HCT116 (cell line): ENCODE data around the gene GSPT1. TPM values are rescaled to one million over a fixed set of nuclear protein-coding genes. Genes with fewer than 3 reads are reported as not detected.

Source experiments
- ATAC-seq: fragments of 200-7000 bp; cut with Tn5 transposase; 2 replicates; pipeline ENCODE4 v1.9.1; 2020; ENCODE audit warnings: mild to moderate bottlenecking, moderate library complexity
- BruUV-seq: library from RNA; stranded (reverse); fragments of 400-500 nt; replicated peaks from 2 replicates; lab custom pipeline; 2021; lab: Mats Ljungman, UMichigan
- CTCF ChIA-PET: fragments of 300-600 bp; sonication (Branson Sonifier 250); formaldehyde crosslinking; loops from one replicate; lab custom pipeline; 2021; ENCODE audit warnings: antibody characterized with exemption; lab: Charles Lee
- POLR2A ChIA-PET: fragments of 300-600, 350-600 bp; sonication (Branson Sonifier 250); formaldehyde crosslinking; loops from one replicate; lab custom pipeline; 2021; ENCODE audit warnings: antibody characterized with exemption; lab: Charles Lee
- RAD21 ChIA-PET, 2 experiments: fragments of 300-600 bp; sonication (Branson Sonifier 250); formaldehyde crosslinking; loops; one replicate each; lab custom pipeline; 2023; ENCODE audit warnings: low total read pairs in 2 of 2; ENCODE audit not compliant: uncharacterized antibody in 2 of 2, unreplicated experiment in 2 of 2, low non-redundant PET in 1 of 2; lab: Charles Lee
- DNase-seq: peaks from one replicate; pipeline ENCODE4 v3.0.0-alpha.2; 2010; ENCODE audit warnings: low read depth, low spot score
- H2AFZ ChIP-seq: fragments of 200-600 bp; shearing (Covaris generic), sonication (generic); 2 replicates; pipeline ENCODE4 v1.6.1; 2017; ENCODE audit warnings: low read depth, mixed run types, mixed read lengths, antibody characterized with exemption, low read length; ENCODE audit not compliant: poor library complexity, severe bottlenecking
- H3K27ac ChIP-seq: 2 replicates; pipeline ENCODE4 v1.5.1; 2012; ENCODE audit warnings: low read depth, low read length
- H3K27me3 ChIP-seq: fragments of 200-600 bp; sonication (generic); 2 replicates; pipeline ENCODE4 v1.6.1; 2016; ENCODE audit warnings: mixed run types, low read length, mixed read lengths; ENCODE audit not compliant: insufficient read depth
- H3K36me3 ChIP-seq, 2 experiments: fragments of 200-500 bp in 1 of 2; fragments of 200-600 bp in 1 of 2; sonication (Bioruptor generic) in 1 of 2; sonication (generic) in 1 of 2; 2 replicates each; pipeline versions ENCODE4 v1.5.1 to v1.6.1; 2014 to 2016; ENCODE audit warnings: low read length in 2 of 2, inconsistent platforms in 1 of 2, mixed read lengths in 1 of 2, mixed run types in 1 of 2; ENCODE audit not compliant: insufficient read depth in 2 of 2, control insufficient read depth in 1 of 2
- H3K4me1 ChIP-seq, 2 experiments: fragments of 200-600 bp in 1 of 2; sonication (generic) in 1 of 2; 2 replicates each; pipeline versions ENCODE4 v1.5.1 to v1.6.1; 2012 to 2017; ENCODE audit warnings: low read length in 2 of 2, inconsistent platforms in 1 of 2, mild to moderate bottlenecking in 1 of 2, mixed read lengths in 1 of 2, mixed run types in 1 of 2, moderate library complexity in 1 of 2; ENCODE audit not compliant: insufficient read depth in 2 of 2, control insufficient read depth in 1 of 2
- H3K4me2 ChIP-seq: fragments of 200-600 bp; sonication (generic); 2 replicates; pipeline ENCODE4 v1.6.1; 2017; ENCODE audit warnings: mixed run types, low read length, mixed read lengths
- H3K4me3 ChIP-seq, 2 experiments: fragments of 200-600 bp in 1 of 2; sonication (generic) in 1 of 2; replicated peaks in 1 of 2; 2 replicates each; pipeline ENCODE4 v1.5.1; 2011 to 2016; ENCODE audit warnings: low read length in 2 of 2, control low read depth in 1 of 2, low read depth in 1 of 2, mild to moderate bottlenecking in 1 of 2, mixed read lengths in 1 of 2, mixed run types in 1 of 2
- H3K79me2 ChIP-seq: fragments of 200-600 bp; sonication (generic); 2 replicates; pipeline ENCODE4 v1.6.1; 2017; ENCODE audit warnings: mild to moderate bottlenecking, mixed run types, low read length, moderate library complexity, mixed read lengths; ENCODE audit not compliant: insufficient read depth
- H3K9ac ChIP-seq: fragments of 200-600 bp; sonication (generic); 2 replicates; pipeline ENCODE4 v1.6.1; 2016; ENCODE audit warnings: low read length, mixed read lengths
- H3K9me2 ChIP-seq: fragments of 200-600 bp; sonication (generic), shearing (Covaris generic); 2 replicates; pipeline ENCODE4 v1.6.1; 2017; ENCODE audit warnings: mixed run types, mild to moderate bottlenecking, moderate library complexity; ENCODE audit not compliant: insufficient read depth
- H3K9me3 ChIP-seq, 2 experiments: fragments of 200-500 bp in 1 of 2; fragments of 200-600 bp in 1 of 2; sonication (Bioruptor generic) in 1 of 2; sonication (generic) in 1 of 2; 2 replicates each; pipeline ENCODE4 v1.6.1; 2014 to 2017; ENCODE audit warnings: low read length in 2 of 2, mixed read lengths in 2 of 2, inconsistent platforms in 1 of 2, low read depth in 1 of 2, mild to moderate bottlenecking in 1 of 2, mixed run types in 1 of 2, moderate library complexity in 1 of 2; ENCODE audit not compliant: control insufficient read depth in 1 of 2, insufficient read depth in 1 of 2
- H4K20me1 ChIP-seq: fragments of 200-600 bp; sonication (generic), shearing (Covaris generic); 2 replicates; pipeline ENCODE4 v1.6.1; 2017; ENCODE audit warnings: mixed run types, mild to moderate bottlenecking, moderate library complexity; ENCODE audit not compliant: insufficient read depth
- CBX3 ChIP-seq: IDR thresholded peaks from 2 replicates; pipeline ENCODE4 v1.6.1; 2012; ENCODE audit warnings: low read depth
- CTCF ChIP-seq, 3 experiments: fragments of 200-600 bp in 1 of 3; sonication (generic) in 1 of 3; IDR thresholded peaks in 2 of 3; conservative IDR thresholded peaks in 1 of 3; 2 replicates each; pipeline ENCODE4 v1.5.1; 2012 to 2017; ENCODE audit warnings: low read depth in 2 of 3, low read length in 2 of 3, antibody characterized with exemption in 1 of 3, borderline replicate concordance in 1 of 3, control low read depth in 1 of 3, mild to moderate bottlenecking in 1 of 3, mixed read lengths in 1 of 3, mixed run types in 1 of 3, moderate library complexity in 1 of 3; ENCODE audit not compliant: insufficient read depth in 1 of 3
- EZH2 ChIP-seq: fragments of 200-600 bp; sonication (generic); IDR thresholded peaks from 2 replicates; pipeline ENCODE4 v1.6.1; 2017; ENCODE audit warnings: antibody characterized with exemption, mixed run types
- MAX ChIP-seq: IDR thresholded peaks from 2 replicates; pipeline ENCODE4 v1.6.1; 2012
- REST ChIP-seq: IDR thresholded peaks from 2 replicates; pipeline ENCODE4 v1.6.1; 2012; ENCODE audit warnings: low read depth
- TCF7L2 ChIP-seq: IDR thresholded peaks from 2 replicates; pipeline ENCODE4 v1.7.0; 2011; ENCODE audit warnings: borderline replicate concordance, inconsistent platforms; ENCODE audit not compliant: insufficient read depth, insufficient read length; ENCODE audit errors: extremely low read depth
- ZBTB33 ChIP-seq: IDR thresholded peaks from 2 replicates; pipeline ENCODE4 v1.6.1; 2011; ENCODE audit warnings: mild to moderate bottlenecking, low read length, moderate library complexity; ENCODE audit not compliant: insufficient replicate concordance; ENCODE audit errors: extremely low read depth
- ZFX ChIP-seq: fragments of 450-650 bp; IDR thresholded peaks from 2 replicates; pipeline ENCODE4 v1.6.1; 2017
- ZNF274 ChIP-seq: fragments of 200-500 bp; sonication (Bioruptor generic); IDR thresholded peaks from 2 replicates; pipeline ENCODE4 v1.6.1; 2014; ENCODE audit warnings: mild to moderate bottlenecking, low read depth, low read length, inconsistent platforms
- intact Hi-C: fragments of 100-400 bp; cut with micrococcal nuclease; formaldehyde crosslinking; loops from 2 replicates; pipeline ENCODE4 v1.10.0; 2022
- total RNA-seq: library from RNA; stranded (reverse); gene quantifications from one replicate; pipeline ENCODE4 v1.2.1, GENCODE V29; 2021; ENCODE audit not compliant: unreplicated experiment

Gene GSPT1
- total RNA-seq, 1 experiment from 2014 or later = 148 TPM

GRCh38 chr16:11948819-11949218, 33.1 kb upstream of the GSPT1 start:
- no peak overlapping the region for H3K27ac ChIP-seq
- no peaks in the 10 kb centered on the region for H3K9me2 ChIP-seq
- H3K4me3 ChIP-seq = no peak overlapping the region
- intact Hi-C loops = loop anchor here (1.0 kb wide), 1 partner anchor 119 kb away; no protein-coding TSS in a partner anchor
- BruUV-seq = no TSS peak
- no peaks in the 10 kb centered on the region for H3K9me3 ChIP-seq
- H4K20me1 ChIP-seq = no peaks in the 10 kb centered on the region
- H3K4me1 ChIP-seq = no peaks in the 10 kb centered on the region
- DNase-seq (no peak), ATAC-seq (no peak)
- no peak overlapping the region for H2AFZ ChIP-seq
- H3K79me2 ChIP-seq = no peaks in the 10 kb centered on the region
- TF ChIP-seq CBX3 = no peak
- TF ChIP-seq REST = no peak
- TF ChIP-seq ZFX = no peak
- no peak for TF ChIP-seq TCF7L2
- TF ChIP-seq CTCF (IDR thresholded peaks at IDR 0.05 in 2 of 3, conservative IDR thresholded peaks at IDR 0.05 in 1 of 3; ENCODE audit: borderline replicate concordance in 1 of 3, insufficient read depth in 1 of 3, low read depth in 2 of 3, low read length in 2 of 3) = no peak
- no peak for TF ChIP-seq ZBTB33
- no peak for TF ChIP-seq MAX
- no peak for TF ChIP-seq ZNF274
- TF ChIP-seq EZH2 = no peak
- POLR2A ChIA-PET = interaction anchor here (0.7 kb wide), 1 partner anchor 1818 kb away, joined by 3 read pairs; no protein-coding TSS in a partner anchor
- no peaks in the 10 kb centered on the region for H3K27me3 ChIP-seq
- CTCF ChIA-PET = interaction anchor here (0.7 to 1.9 kb wide), 2 partner anchors 119 to 552 kb away, joined by 3 to 34 read pairs; no protein-coding TSS in a partner anchor
- H3K4me2 ChIP-seq = no peak overlapping the region
- no peaks in the 10 kb centered on the region for H3K36me3 ChIP-seq
- no peak overlapping the region for H3K9ac ChIP-seq
- RAD21 ChIA-PET = interaction anchor here in 1 of 2 experiments (1.7 kb wide), 1 partner anchor 119 kb away, joined by 11 read pairs; no protein-coding TSS in a partner anchor
